Kidney epithelial cell (primary cell): Measurements from ENCODE around the gene SV2C. TPM values are rescaled to one million over a fixed set of nuclear protein-coding genes. Genes with fewer than 3 reads are reported as not detected.

ENCODE experiments used
- DNase-seq: peaks from one replicate; pipeline ENCODE4 v3.0.0-alpha.2; 2010; ENCODE audit warnings: low read depth
- H3K27me3 ChIP-seq: 2 replicates; pipeline ENCODE4 v1.6.0; 2011; ENCODE audit warnings: low read length; ENCODE audit not compliant: control insufficient read depth, insufficient read depth
- H3K36me3 ChIP-seq: 2 replicates; pipeline ENCODE4 v1.5.1; 2011; ENCODE audit warnings: low read length; ENCODE audit not compliant: control insufficient read depth, insufficient read depth
- H3K4me3 ChIP-seq: 2 replicates; pipeline ENCODE4 v1.5.1; 2011; ENCODE audit warnings: low read depth, mild to moderate bottlenecking, control low read depth, low read length
- CTCF ChIP-seq: IDR thresholded peaks from 2 replicates; pipeline ENCODE4 v1.5.1; 2011; ENCODE audit warnings: mild to moderate bottlenecking, moderate library complexity, low read length, control low read depth, inconsistent platforms; ENCODE audit not compliant: insufficient read depth, poor library complexity, severe bottlenecking
- total RNA-seq: library from RNA; depleted of rRNA; stranded (reverse); fragments of >200 nt; gene quantifications from 2 replicates; pipeline ENCODE4 v1.2.3, GENCODE V29; 2015

Gene SV2C
- total RNA-seq, 1 donor from 2014 or later = 0.04 TPM

DNA sequence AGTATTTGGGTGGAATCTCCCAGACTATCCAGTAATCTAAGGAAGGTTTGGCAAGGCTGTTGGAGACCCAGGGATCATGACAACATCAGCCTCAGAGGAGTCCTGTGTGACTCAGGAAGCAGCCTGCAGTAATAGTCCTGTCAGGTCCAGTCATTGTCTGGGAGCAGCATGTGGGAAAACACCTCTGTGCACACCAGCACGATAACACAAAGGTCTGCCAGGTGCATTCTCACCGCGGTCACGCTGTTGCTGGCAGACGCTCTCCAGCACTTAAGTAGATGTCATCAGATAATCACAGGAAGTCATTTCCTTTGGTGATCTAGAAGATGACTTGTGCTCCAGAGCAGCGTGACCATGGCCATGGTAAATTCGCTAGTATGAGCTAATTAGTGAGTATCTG is 220.7 kb downstream of the SV2C start:
- Histone ChIP-seq H3K4me3 (no peak overlapping the region), H3K27me3 (no peaks in the 10 kb centered on the region), H3K36me3 (no peaks in the 10 kb centered on the region)
- peak; percentile 84 for DNase-seq
- no peak for TF ChIP-seq CTCF

- H3K4me3 ChIP-seq = no peak overlapping the region
- no peak for TF ChIP-seq CTCF
- no peaks in the 10 kb centered on the region for H3K27me3 ChIP-seq
- no peaks in the 10 kb centered on the region for H3K36me3 ChIP-seq
- DNase-seq = no peak
Measured at GRCh38 chr5:76305269-76305668, 222.1 kb downstream of the SV2C start.

- no peak for DNase-seq
- no peaks in the 10 kb centered on the region for H3K27me3 ChIP-seq
- no peak overlapping the region for H3K4me3 ChIP-seq
- H3K36me3 ChIP-seq = no peaks in the 10 kb centered on the region
- no peak for TF ChIP-seq CTCF
Measured at GRCh38 chr5:76305775-76306174, 222.6 kb downstream of the SV2C start.

GRCh38 chr5:76310208-76310607 is 227.0 kb downstream of the SV2C start:
- no peak overlapping the region for H3K4me3 ChIP-seq

GRCh38 chr5:76312783-76313182 is 229.6 kb downstream of the SV2C start:
- no peak for TF ChIP-seq CTCF
- Histone ChIP-seq H3K27me3 (no peaks in the 10 kb centered on the region), H3K36me3 (no peaks in the 10 kb centered on the region), H3K4me3 (no peak overlapping the region)
- DNase-seq = no peak

More at GRCh38 chr5:76310208-76310607, 227.0 kb downstream of the SV2C start:
- no peak for DNase-seq
- Histone ChIP-seq H3K27me3 (no peaks in the 10 kb centered on the region), H3K36me3 (no peaks in the 10 kb centered on the region)
- TF ChIP-seq CTCF = no peak

DNA sequence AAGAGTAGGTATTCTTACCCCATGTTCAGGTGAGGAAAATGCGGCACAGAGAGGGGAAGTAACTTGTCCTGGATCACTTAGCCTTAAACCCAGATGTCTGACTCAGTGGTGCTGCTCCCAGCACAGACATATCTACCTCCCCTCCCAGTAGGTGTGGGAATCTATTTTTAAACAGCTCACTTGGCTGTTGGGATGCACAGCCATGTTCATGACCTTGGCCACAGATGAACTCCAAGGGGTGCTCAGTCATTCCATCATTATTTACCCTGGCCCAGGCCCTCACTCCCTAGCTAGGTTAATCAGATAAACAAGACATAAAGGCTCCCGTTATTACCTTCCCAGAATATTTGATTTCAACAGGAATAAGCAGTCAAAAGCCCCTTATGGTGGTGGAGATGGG is 231.5 kb downstream of the SV2C start:
- TF ChIP-seq CTCF = no peak
- no peak for DNase-seq
- H3K4me3 ChIP-seq = no peak overlapping the region
- no peaks in the 10 kb centered on the region for H3K36me3 ChIP-seq
- no peaks in the 10 kb centered on the region for H3K27me3 ChIP-seq
